Tibial nerve (tissue), 4 donors: ENCODE results near the gene VWA8. TPM values are rescaled to one million over a fixed set of nuclear protein-coding genes. Genes with fewer than 3 reads are reported as not detected.

Experiments
- DNase-seq, 2 donors: peaks; one replicate each; pipeline ENCODE4 v3.0.0-alpha.2; 2019; ENCODE audit warnings: low spot score in 2 of 2
- H3K27ac ChIP-seq, 4 donors: fragments of 200-600 bp; sonication (generic) in 3 of 4; one replicate each; pipeline ENCODE4 v1.5.1; 2017 to 2019; ENCODE audit warnings: mild to moderate bottlenecking in 1 of 4
- H3K27me3 ChIP-seq, 2 donors: fragments of 200-600 bp; sonication (generic) in 1 of 2; one replicate each; pipeline versions ENCODE4 v1.5.1 to v1.6.0; 2017 to 2019
- H3K36me3 ChIP-seq, 3 donors: fragments of 200-600 bp; sonication (generic); one replicate each; pipeline ENCODE4 v1.5.1; 2018 to 2019
- H3K4me1 ChIP-seq, 4 donors: fragments of 200-600 bp; sonication (generic) in 3 of 4; one replicate each; pipeline ENCODE4 v1.5.1; 2017 to 2019
- H3K4me3 ChIP-seq, 4 donors: fragments of 200-600 bp; sonication (generic) in 3 of 4; one replicate each; pipeline ENCODE4 v1.5.1; 2017 to 2019; ENCODE audit warnings: mild to moderate bottlenecking in 1 of 4, moderate library complexity in 1 of 4
- H3K9me3 ChIP-seq, 4 donors: fragments of 200-600 bp; sonication (generic) in 3 of 4; one replicate each; pipeline ENCODE4 v1.5.1; 2017 to 2019
- EP300 ChIP-seq, 2 donors: sonication (generic); formaldehyde crosslinking; IDR thresholded peaks; one replicate each; pipeline ENCODE4 v1.6.1; 2017; ENCODE audit warnings: antibody characterized with exemption in 2 of 2, mild to moderate bottlenecking in 1 of 2
- POLR2A ChIP-seq, 2 donors: fragments of 450-650 bp; IDR thresholded peaks; one replicate each; pipeline ENCODE4 v1.6.1; 2017; ENCODE audit warnings: antibody characterized with exemption in 2 of 2, mild to moderate bottlenecking in 2 of 2, moderate library complexity in 2 of 2
- WGBS, 2 donors: methylation state at CpG; one replicate each; pipeline ENCODE4 v1.1.5; 2018; 5-methylcytosine and 5-hydroxymethylcytosine counted together
- total RNA-seq, 4 donors: library from RNA; depleted of rRNA; stranded (reverse); fragments of >200 nt; gene quantifications; one replicate each; pipeline ENCODE4 v1.1.0, GENCODE V29; 2016
- TF ChIP-seq, protein P1 (sequence below), 5 experiments: fragments of 200-600 bp in 3 of 5; fragments of 450-650 bp in 2 of 5; sonication (generic) in 3 of 5; IDR thresholded peaks; one replicate each; pipeline ENCODE4 v1.5.1; 2016 to 2019; ENCODE audit warnings: antibody characterized with exemption in 5 of 5, mild to moderate bottlenecking in 3 of 5, moderate library complexity in 2 of 5

The VWA8 gene
- total RNA-seq, 4 donors from 2014 or later = 20.8 to 36.9 (median 22.4) TPM

DNA sequence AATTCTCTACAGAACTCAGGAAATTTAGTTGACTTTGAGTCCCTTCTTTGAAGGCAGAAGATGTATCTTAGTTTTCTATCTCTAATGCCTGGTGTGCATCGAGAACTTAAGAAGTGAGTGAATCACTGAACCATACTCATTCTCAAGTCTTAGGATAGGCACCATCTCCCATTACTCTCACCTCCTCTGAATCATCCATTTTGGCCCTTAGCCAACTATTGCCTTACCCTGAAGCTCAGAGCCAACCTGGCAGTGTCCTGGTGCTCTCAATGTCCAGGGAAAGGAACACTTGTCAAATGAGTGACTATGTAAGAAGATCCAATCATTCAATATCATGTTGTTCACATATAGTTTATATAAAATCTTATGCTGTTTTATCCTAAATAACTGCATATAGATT lies 357.0 kb downstream of the VWA8 start:
- peaks cover 0 to 13% (median 4%) of the 10 kb centered on the region in 3 donors for H3K36me3 ChIP-seq
- no peaks in the 10 kb centered on the region for H3K27me3 ChIP-seq
- DNase-seq = no peak

DNA sequence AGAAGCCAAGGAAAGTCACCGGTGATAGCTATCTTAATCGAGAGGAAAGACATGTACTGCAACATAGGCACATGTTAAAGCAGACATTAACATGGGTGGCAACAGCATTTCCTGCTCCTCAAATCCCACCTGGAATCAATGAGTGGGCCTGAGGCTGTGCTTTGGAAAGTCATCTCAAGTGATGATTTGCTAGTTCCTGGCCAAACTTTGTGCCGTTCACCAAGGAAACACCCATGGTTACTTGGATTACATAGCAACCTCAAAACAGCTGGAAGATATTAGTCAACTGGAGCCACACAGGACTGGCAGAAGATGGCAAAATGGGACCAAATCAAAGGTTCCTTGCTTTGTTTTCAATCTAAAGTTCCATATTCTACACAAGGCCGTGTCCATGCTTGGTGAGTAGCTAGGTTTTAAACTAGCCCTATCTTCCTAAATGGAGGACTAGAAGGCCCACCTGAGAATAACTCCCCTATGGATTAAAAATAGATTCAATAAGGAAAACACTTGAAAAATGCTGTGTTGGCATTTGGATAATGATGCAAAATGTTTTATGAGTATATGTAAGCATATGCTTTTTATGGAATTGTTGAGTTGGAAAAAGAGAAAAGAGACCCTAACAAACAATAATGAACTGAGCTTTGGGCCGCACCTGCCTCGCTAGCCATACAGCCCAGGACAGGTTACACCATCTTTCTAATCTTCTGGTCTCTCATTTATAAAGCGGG lies 359.0 kb downstream of the VWA8 start:
- Histone ChIP-seq H3K4me1 (peaks cover 0 to 5% (median 1%) of the 10 kb centered on the region in 4 donors), H3K36me3 (peaks cover 0 to 11% (median 4%) of the 10 kb centered on the region in 3 donors), H3K27ac (no peak overlapping the region), H3K27me3 (no peaks in the 10 kb centered on the region), H3K4me3 (no peak overlapping the region), H3K9me3 (no peaks in the 10 kb centered on the region)
- TF ChIP-seq EP300 (IDR thresholded peaks at IDR 0.05) = no peak
- TF ChIP-seq, protein P1, sequence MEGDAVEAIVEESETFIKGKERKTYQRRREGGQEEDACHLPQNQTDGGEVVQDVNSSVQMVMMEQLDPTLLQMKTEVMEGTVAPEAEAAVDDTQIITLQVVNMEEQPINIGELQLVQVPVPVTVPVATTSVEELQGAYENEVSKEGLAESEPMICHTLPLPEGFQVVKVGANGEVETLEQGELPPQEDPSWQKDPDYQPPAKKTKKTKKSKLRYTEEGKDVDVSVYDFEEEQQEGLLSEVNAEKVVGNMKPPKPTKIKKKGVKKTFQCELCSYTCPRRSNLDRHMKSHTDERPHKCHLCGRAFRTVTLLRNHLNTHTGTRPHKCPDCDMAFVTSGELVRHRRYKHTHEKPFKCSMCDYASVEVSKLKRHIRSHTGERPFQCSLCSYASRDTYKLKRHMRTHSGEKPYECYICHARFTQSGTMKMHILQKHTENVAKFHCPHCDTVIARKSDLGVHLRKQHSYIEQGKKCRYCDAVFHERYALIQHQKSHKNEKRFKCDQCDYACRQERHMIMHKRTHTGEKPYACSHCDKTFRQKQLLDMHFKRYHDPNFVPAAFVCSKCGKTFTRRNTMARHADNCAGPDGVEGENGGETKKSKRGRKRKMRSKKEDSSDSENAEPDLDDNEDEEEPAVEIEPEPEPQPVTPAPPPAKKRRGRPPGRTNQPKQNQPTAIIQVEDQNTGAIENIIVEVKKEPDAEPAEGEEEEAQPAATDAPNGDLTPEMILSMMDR (IDR thresholded peaks at IDR 0.05) = no peak
- no peak for TF ChIP-seq POLR2A (IDR thresholded peaks at IDR 0.05)
- no peak for DNase-seq
- WGBS, 2 donors = 85 to 92% methylated on average over 7 of the region's 7 CpGs

More for the DNA sequence above, 357.0 kb downstream of the VWA8 start:
- TF ChIP-seq EP300 (IDR thresholded peaks at IDR 0.05) (no peak), POLR2A (IDR thresholded peaks at IDR 0.05) (no peak)
- TF ChIP-seq, protein P1 (IDR thresholded peaks at IDR 0.05) = no peak
- Histone ChIP-seq H3K4me3 (no peak overlapping the region), H3K4me1 (peaks cover 0 to 5% (median 0%) of the 10 kb centered on the region in 4 donors), H3K9me3 (no peaks in the 10 kb centered on the region), H3K27ac (no peak overlapping the region)
- WGBS, 2 donors = 92 to 96% methylated on average over 1 of the region's 1 CpG

DNA sequence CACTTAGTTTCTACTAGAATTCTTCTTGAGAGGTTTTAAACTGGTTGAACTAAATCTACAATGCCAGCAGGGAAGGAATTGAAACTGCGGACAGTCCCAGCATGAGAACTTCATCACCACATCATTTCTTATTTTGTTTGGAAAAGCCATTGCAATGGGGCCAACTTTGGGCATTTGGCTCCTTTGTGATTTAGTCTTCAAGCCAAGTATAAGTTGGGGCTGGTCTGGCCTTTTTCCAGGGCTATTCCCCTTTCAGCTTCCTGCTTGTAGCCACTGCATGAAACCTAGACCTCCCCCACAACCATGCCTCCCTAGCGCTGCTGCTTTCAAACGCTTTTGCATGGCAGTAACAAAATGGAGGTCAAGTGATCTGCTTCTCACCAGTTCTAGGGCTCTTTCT lies 361.3 kb downstream of the VWA8 start:
- DNase-seq = no peak
- H3K9me3 ChIP-seq = no peaks in the 10 kb centered on the region
- no peaks in the 10 kb centered on the region for H3K27me3 ChIP-seq
- no peak overlapping the region for H3K4me3 ChIP-seq
- TF ChIP-seq EP300 (IDR thresholded peaks at IDR 0.05) (no peak), POLR2A (IDR thresholded peaks at IDR 0.05) (no peak)
- TF ChIP-seq, protein P1 (IDR thresholded peaks at IDR 0.05) = no peak
- H3K4me1 ChIP-seq = peaks cover 0 to 12% (median 5%) of the 10 kb centered on the region in 4 donors
- no peak overlapping the region for H3K27ac ChIP-seq
- H3K36me3 ChIP-seq = peaks cover 0 to 11% (median 0%) of the 10 kb centered on the region in 3 donors
- WGBS, 2 donors = 79 to 92% methylated on average over 3 of the region's 3 CpGs

DNA sequence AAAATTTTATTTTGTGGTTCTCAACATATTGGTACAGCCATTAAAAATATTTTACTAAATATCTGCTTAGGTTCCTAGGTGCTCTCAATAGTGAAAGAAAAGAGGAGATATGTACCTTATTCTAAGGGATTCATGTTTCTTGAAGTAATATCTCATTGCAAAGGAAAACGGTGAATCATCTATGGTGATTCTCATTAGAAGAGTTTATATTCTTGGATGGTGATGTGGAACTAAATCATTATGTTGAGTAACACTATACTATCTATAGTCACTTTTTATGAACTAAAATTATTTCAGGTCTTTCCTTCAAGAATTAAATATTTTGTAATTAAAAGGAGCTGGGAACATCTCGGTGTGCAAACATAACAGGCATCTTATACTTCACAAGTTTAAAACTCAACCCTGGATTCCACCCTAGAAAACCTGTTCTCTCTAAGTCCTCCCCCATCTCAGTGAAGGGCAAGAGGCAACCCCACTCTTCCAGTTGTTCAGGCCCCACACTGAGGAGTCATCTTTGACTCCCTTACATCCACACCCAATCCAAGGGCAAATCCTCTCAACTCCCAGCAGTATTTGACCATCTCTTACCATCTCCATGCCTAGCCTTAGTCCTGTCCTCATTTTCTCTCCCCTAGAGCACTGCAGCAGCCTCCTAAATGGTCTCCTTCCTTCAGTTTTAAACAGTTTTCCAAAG lies 363.4 kb downstream of the VWA8 start:
- Histone ChIP-seq H3K9me3 (no peaks in the 10 kb centered on the region), H3K4me3 (no peak overlapping the region), H3K36me3 (peaks cover 0 to 11% (median 0%) of the 10 kb centered on the region in 3 donors), H3K4me1 (peaks cover 0 to 12% (median 6%) of the 10 kb centered on the region in 4 donors), H3K27ac (peak overlapping the region in 1 of 4 donors; percentile 8), H3K27me3 (no peaks in the 10 kb centered on the region)
- TF ChIP-seq POLR2A (IDR thresholded peaks at IDR 0.05) (no peak), EP300 (IDR thresholded peaks at IDR 0.05) (no peak)
- TF ChIP-seq, protein P1 (IDR thresholded peaks at IDR 0.05) = no peak
- no peak for DNase-seq
- WGBS, 2 donors = 97 to 99% methylated on average over 2 of the region's 2 CpGs

DNA sequence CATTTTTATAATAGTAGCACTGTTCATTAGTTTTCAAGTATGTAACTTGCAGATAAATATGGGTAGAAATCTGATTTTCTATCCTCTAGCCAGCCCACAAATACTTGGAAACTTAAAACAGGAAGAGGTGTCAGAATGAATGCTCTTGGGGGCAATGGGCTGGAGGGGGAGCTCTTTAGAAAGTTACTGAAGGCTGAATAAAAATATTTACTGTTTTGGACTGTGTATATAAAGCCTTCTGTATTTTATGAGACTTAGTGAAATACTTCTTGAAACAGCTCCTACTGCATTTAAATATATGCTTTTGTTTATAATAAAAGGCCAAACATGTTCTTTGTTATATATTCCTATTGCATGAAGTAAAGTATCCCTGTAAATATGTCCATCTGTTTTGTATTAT lies 364.7 kb downstream of the VWA8 start:
- TF ChIP-seq POLR2A (IDR thresholded peaks at IDR 0.05) (no peak), EP300 (IDR thresholded peaks at IDR 0.05) (no peak)
- TF ChIP-seq, protein P1 (IDR thresholded peaks at IDR 0.05) = no peak

More for the DNA sequence above, 364.7 kb downstream of the VWA8 start:
- H3K4me1 ChIP-seq = peaks cover 0 to 12% (median 6%) of the 10 kb centered on the region in 4 donors
- peak overlapping the region in 2 of 4 donors; percentile 49 for H3K27ac ChIP-seq
- H3K4me3 ChIP-seq = no peak overlapping the region
- H3K9me3 ChIP-seq = no peaks in the 10 kb centered on the region
- peaks cover 0 to 10% (median 0%) of the 10 kb centered on the region in 3 donors for H3K36me3 ChIP-seq
- no peaks in the 10 kb centered on the region for H3K27me3 ChIP-seq
- no peak for DNase-seq
